T-cell (primary cell): ENCODE measurements around the gene ANKRD13D. TPM values are rescaled to one million over a fixed set of nuclear protein-coding genes. Genes with fewer than 3 reads are reported as not detected.

ENCODE experiments used
- ATAC-seq, 4 experiments: fragments of 200-7000 bp in 3 of 4; fragments of 150-1000 bp in 1 of 4; cut with Tn5 transposase; replicated peaks in 1 of 4; 1 replicate in 3 of 4; 2 replicates in 1 of 4; pipeline ENCODE4 v1.10.0; 2021; ENCODE audit warnings: moderate library complexity in 3 of 4, mild to moderate bottlenecking in 2 of 4, moderate number of reproducible peaks in 1 of 4
- CTCF ChIA-PET, 2 donors: fragments of 300-600 bp; sonication (Branson Sonifier 250); formaldehyde crosslinking; loops; one replicate each; lab custom pipeline; 2022; ENCODE audit warnings: antibody characterized with exemption in 2 of 2; lab: Charles Lee
- POLR2A ChIA-PET, 2 donors: fragments of 300-600 bp; sonication (Branson Sonifier 250); formaldehyde crosslinking; loops; one replicate each; lab custom pipeline; 2022; ENCODE audit warnings: antibody characterized with exemption in 2 of 2; lab: Charles Lee
- DNase-seq, 35 experiments: peaks; one replicate each; pipeline versions ENCODE4 v3.0.0 to v3.0.0-alpha.2; 2013 to 2023
- H3K27ac ChIP-seq: one replicate; pipeline ENCODE4 v1.5.1; 2013; ENCODE audit warnings: low read length
- H3K27me3 ChIP-seq, 2 experiments: replicated peaks in 1 of 2; 1 replicate in 1 of 2; 2 replicates in 1 of 2; pipeline versions ENCODE4 v1.6.1 to v1.7.0; 2013; ENCODE audit warnings: low read length in 1 of 2, mixed read lengths in 1 of 2; ENCODE audit not compliant: control insufficient read depth in 2 of 2, insufficient read depth in 2 of 2; ENCODE audit errors: extremely low read depth in 1 of 2
- H3K36me3 ChIP-seq, 2 donors: 1 replicate in 1 of 2; 2 replicates in 1 of 2; pipeline versions ENCODE4 v1.6.1 to v1.7.0; 2013; ENCODE audit warnings: low read length in 1 of 2; ENCODE audit not compliant: control insufficient read depth in 2 of 2, insufficient read depth in 1 of 2; ENCODE audit errors: extremely low read depth in 1 of 2
- H3K4me1 ChIP-seq, 2 experiments: 1 replicate in 1 of 2; 2 replicates in 1 of 2; pipeline versions ENCODE4 v1.6.1 to v1.7.0; 2013; ENCODE audit warnings: low read length in 2 of 2, mixed read lengths in 1 of 2; ENCODE audit not compliant: insufficient read depth in 2 of 2, control insufficient read depth in 1 of 2; ENCODE audit errors: extremely low read depth in 1 of 2
- H3K4me3 ChIP-seq, 2 donors: 1 replicate in 1 of 2; 2 replicates in 1 of 2; pipeline versions ENCODE4 v1.5.1 to v1.7.0; 2013; ENCODE audit warnings: mild to moderate bottlenecking in 2 of 2, low read length in 1 of 2, moderate library complexity in 1 of 2; ENCODE audit not compliant: control insufficient read depth in 1 of 2; ENCODE audit errors: extremely low read depth in 1 of 2
- H3K9me3 ChIP-seq: 2 replicates; pipeline ENCODE4 v1.7.0; 2013
- H3K27ac Mint-ChIP-seq, 2 donors: one replicate each; pipeline ENCODE4 v1.8.0; 2020 to 2021; ENCODE audit warnings: mild to moderate bottlenecking in 2 of 2, mixed read lengths in 2 of 2
- H3K27me3 Mint-ChIP-seq, 2 donors: one replicate each; pipeline ENCODE4 v1.8.0; 2021 to 2022; ENCODE audit warnings: mixed read lengths in 2 of 2
- H3K36me3 Mint-ChIP-seq: one replicate; pipeline ENCODE4 v1.8.0; 2021; ENCODE audit warnings: mixed read lengths
- H3K4me1 Mint-ChIP-seq, 3 donors: one replicate each; pipeline ENCODE4 v1.8.0; 2020 to 2022; ENCODE audit warnings: mixed read lengths in 3 of 3, mild to moderate bottlenecking in 1 of 3
- H3K4me3 Mint-ChIP-seq, 3 donors: one replicate each; pipeline ENCODE4 v1.8.0; 2020 to 2022; ENCODE audit warnings: mild to moderate bottlenecking in 3 of 3, mixed read lengths in 3 of 3, moderate library complexity in 3 of 3
- H3K9me3 Mint-ChIP-seq, 3 donors: one replicate each; pipeline ENCODE4 v1.8.0; 2020 to 2022; ENCODE audit warnings: mixed read lengths in 3 of 3
- WGBS: methylation state at CpG from one replicate; pipeline ENCODE4 v1.1.5; 2013; ENCODE audit warnings: missing lambda C conversion rate; ENCODE audit not compliant: insufficient coverage; 5-methylcytosine and 5-hydroxymethylcytosine counted together
- total RNA-seq, 35 experiments: library from RNA in 6 of 35; stranded (reverse) in 6 of 35; fragments of 120-200 nt in 1 of 35; gene quantifications; one replicate each; pipeline versions ENCODE4 v1.2.1 to v1.2.4 and lab custom pipeline; 2013 to 2026

ANKRD13D gene
- total RNA-seq, 5 donors from 2014 or later (not counting 1 experiment from before 2014, with no cell fraction given): 150 to 249 (median 237) TPM

- DNase-seq: peak in 1 of 35 experiments; percentile 40
- peaks cover 0 to 7% of the 10 kb centered on the region in 2 donors for H3K36me3 ChIP-seq
- H3K4me3 ChIP-seq: no peak overlapping the region
- peak overlapping the region; percentile 93 to 99 for H3K27ac Mint-ChIP-seq
- H3K4me3 Mint-ChIP-seq: no peak overlapping the region
- no peaks in the 10 kb centered on the region for H3K27me3 ChIP-seq
- WGBS: 93% methylated on average over 3 of the region's 15 CpGs
- peaks cover 25 to 46% (median 37%) of the 10 kb centered on the region in 3 donors for H3K4me1 Mint-ChIP-seq
- ChIA-PET POLR2A (no interaction called here), CTCF (no interaction called here)
- no peaks in the 10 kb centered on the region for H3K9me3 ChIP-seq
- peak in 2 of 4 experiments; percentile 21 to 50 for ATAC-seq
- no peaks in the 10 kb centered on the region for H3K9me3 Mint-ChIP-seq
- no peaks in the 10 kb centered on the region for H3K27me3 Mint-ChIP-seq
- peak overlapping the region; percentile 74 for H3K27ac ChIP-seq
- peaks cover 13 to 52% of the 10 kb centered on the region in 2 experiments for H3K4me1 ChIP-seq
- H3K36me3 Mint-ChIP-seq: no peaks in the 10 kb centered on the region
Measured at GRCh38 chr11:67311556-67312082, 22.5 kb downstream of the ANKRD13D start.

GRCh38 chr11:67312187-67313021 lies 23.3 kb downstream of the ANKRD13D start:
- Histone ChIP-seq H3K4me3 (no peak overlapping the region), H3K9me3 (no peaks in the 10 kb centered on the region), H3K27ac (peak overlapping the region; percentile 74), H3K36me3 (peaks cover 0 to 5% of the 10 kb centered on the region in 2 donors), H3K27me3 (no peaks in the 10 kb centered on the region), H3K4me1 (peaks cover 13 to 59% of the 10 kb centered on the region in 2 experiments)
- Mint-ChIP-seq H3K27ac (peak overlapping the region; percentile 93 to 99), H3K4me1 (peaks cover 33 to 48% (median 40%) of the 10 kb centered on the region in 3 donors), H3K27me3 (no peaks in the 10 kb centered on the region), H3K36me3 (no peaks in the 10 kb centered on the region), H3K4me3 (peak overlapping the region; percentile 40 to 60 (median 55)), H3K9me3 (no peaks in the 10 kb centered on the region)
- WGBS: 64% methylated on average over 11 of the region's 22 CpGs
- ChIA-PET POLR2A (interaction anchor here in 1 of 2 donors (0.6 kb wide), 1 partner anchor 80 kb away, joined by 3 read pairs; no protein-coding TSS in a partner anchor), CTCF (no interaction called here)
- DNase-seq (peak in 18 of 35 experiments; percentile 17 to 60 (median 34)), ATAC-seq (peak; percentile 28 to 53 (median 36))

GRCh38 chr11:67313125-67313890 lies 24.2 kb downstream of the ANKRD13D start:
- Histone ChIP-seq H3K4me3 (no peak overlapping the region), H3K4me1 (peaks cover 13 to 62% of the 10 kb centered on the region in 2 experiments), H3K36me3 (peaks cover 0 to 2% of the 10 kb centered on the region in 2 donors), H3K27ac (peak overlapping the region; percentile 74), H3K9me3 (no peaks in the 10 kb centered on the region), H3K27me3 (no peaks in the 10 kb centered on the region)
- Mint-ChIP-seq H3K36me3 (no peaks in the 10 kb centered on the region), H3K9me3 (no peaks in the 10 kb centered on the region), H3K4me1 (peaks cover 40 to 52% (median 45%) of the 10 kb centered on the region in 3 donors), H3K27ac (peak overlapping the region; percentile 93 to 99), H3K4me3 (peak overlapping the region in 1 of 3 donors; percentile 55), H3K27me3 (no peaks in the 10 kb centered on the region)
- DNase-seq (no peak), ATAC-seq (no peak)
- ChIA-PET POLR2A (interaction anchor here (0.6 to 0.7 kb wide), 4 partner anchors 10 to 138 kb away, joined by 3 to 4 read pairs (median 4); no protein-coding TSS in a partner anchor), CTCF (interaction anchor here in 1 of 2 donors (0.7 kb wide), 1 partner anchor 804 kb away, joined by 3 read pairs; no protein-coding TSS in a partner anchor)
- 96% methylated on average over 4 of the region's 11 CpGs for WGBS

- ChIA-PET POLR2A (interaction anchor here in 1 of 2 donors (0.7 kb wide), 1 partner anchor 11 kb away, joined by 4 read pairs; no protein-coding TSS in a partner anchor), CTCF (no interaction called here)
- Histone ChIP-seq H3K9me3 (no peaks in the 10 kb centered on the region), H3K4me1 (peaks cover 13 to 65% of the 10 kb centered on the region in 2 experiments), H3K4me3 (no peak overlapping the region), H3K36me3 (peaks cover 0 to 2% of the 10 kb centered on the region in 2 donors), H3K27me3 (no peaks in the 10 kb centered on the region), H3K27ac (peak overlapping the region; percentile 23)
- WGBS: 100% methylated on average over 1 of the region's 2 CpGs
- H3K9me3 Mint-ChIP-seq: no peaks in the 10 kb centered on the region
- no peak overlapping the region for H3K4me3 Mint-ChIP-seq
- ATAC-seq (no peak), DNase-seq (no peak)
- H3K36me3 Mint-ChIP-seq: no peaks in the 10 kb centered on the region
- no peaks in the 10 kb centered on the region for H3K27me3 Mint-ChIP-seq
- H3K4me1 Mint-ChIP-seq: peaks cover 49 to 61% (median 49%) of the 10 kb centered on the region in 3 donors
- peak overlapping the region; percentile 84 to 92 for H3K27ac Mint-ChIP-seq
Measured at GRCh38 chr11:67314218-67314617, 25.1 kb downstream of the ANKRD13D start.

GRCh38 chr11:67315325-67315909 lies 26.3 kb downstream of the ANKRD13D start:
- no peaks in the 10 kb centered on the region for H3K27me3 ChIP-seq
- no peaks in the 10 kb centered on the region for H3K36me3 ChIP-seq
- Mint-ChIP-seq H3K9me3 (no peaks in the 10 kb centered on the region), H3K27me3 (no peaks in the 10 kb centered on the region), H3K4me3 (peak overlapping the region; percentile 41 to 55 (median 53)), H3K4me1 (peaks cover 49 to 58% (median 57%) of the 10 kb centered on the region in 3 donors), H3K27ac (peak overlapping the region; percentile 66 to 68), H3K36me3 (no peaks in the 10 kb centered on the region)
- ATAC-seq (no peak), DNase-seq (no peak)
- WGBS: no CpG with 5 or more reads among the region's 9 CpGs
- POLR2A ChIA-PET: interaction anchor here in 1 of 2 donors (0.6 kb wide), 1 partner anchor 202 kb away, joined by 3 read pairs; no protein-coding TSS in a partner anchor
- no peaks in the 10 kb centered on the region for H3K9me3 ChIP-seq
- CTCF ChIA-PET: interaction anchor here (0.7 to 0.8 kb wide), 2 partner anchors 53 to 74 kb away, joined by 3 read pairs; no protein-coding TSS in a partner anchor
- H3K4me3 ChIP-seq: no peak overlapping the region
- peaks cover 13 to 65% of the 10 kb centered on the region in 2 experiments for H3K4me1 ChIP-seq
- H3K27ac ChIP-seq: no peak overlapping the region
